Measurements from ENCODE around the gene GUCA1A. TPM values are rescaled to one million over a fixed set of nuclear protein-coding genes. Genes with fewer than 3 reads are reported as not detected.
"Not testable (repeated sequence)": the region's sequence is repeated elsewhere in the genome, so short reads cannot be mapped to it uniquely, and the experiment has no call there.

GUCA1A gene
- total and polyA plus RNA-seq, 12 donors, result not detected

- DNase-seq, result no peak
- WGBS, 2 donors, result 46 to 63% methylated on average over 3 of the region's 3 CpGs
- H3K9me3 ChIP-seq, result no peaks in the 10 kb centered on the region
- TF ChIP-seq, protein P1, sequence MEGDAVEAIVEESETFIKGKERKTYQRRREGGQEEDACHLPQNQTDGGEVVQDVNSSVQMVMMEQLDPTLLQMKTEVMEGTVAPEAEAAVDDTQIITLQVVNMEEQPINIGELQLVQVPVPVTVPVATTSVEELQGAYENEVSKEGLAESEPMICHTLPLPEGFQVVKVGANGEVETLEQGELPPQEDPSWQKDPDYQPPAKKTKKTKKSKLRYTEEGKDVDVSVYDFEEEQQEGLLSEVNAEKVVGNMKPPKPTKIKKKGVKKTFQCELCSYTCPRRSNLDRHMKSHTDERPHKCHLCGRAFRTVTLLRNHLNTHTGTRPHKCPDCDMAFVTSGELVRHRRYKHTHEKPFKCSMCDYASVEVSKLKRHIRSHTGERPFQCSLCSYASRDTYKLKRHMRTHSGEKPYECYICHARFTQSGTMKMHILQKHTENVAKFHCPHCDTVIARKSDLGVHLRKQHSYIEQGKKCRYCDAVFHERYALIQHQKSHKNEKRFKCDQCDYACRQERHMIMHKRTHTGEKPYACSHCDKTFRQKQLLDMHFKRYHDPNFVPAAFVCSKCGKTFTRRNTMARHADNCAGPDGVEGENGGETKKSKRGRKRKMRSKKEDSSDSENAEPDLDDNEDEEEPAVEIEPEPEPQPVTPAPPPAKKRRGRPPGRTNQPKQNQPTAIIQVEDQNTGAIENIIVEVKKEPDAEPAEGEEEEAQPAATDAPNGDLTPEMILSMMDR (IDR thresholded peaks at IDR 0.05), result no peak
- no peaks in the 10 kb centered on the region for H3K36me3 ChIP-seq
- intact Hi-C loops (cut with DNase I), result no loop called here
- H3K4me3 ChIP-seq, result no peak overlapping the region
- H3K27me3 ChIP-seq, result peaks cover 0 to 11% (median 7%) of the 10 kb centered on the region in 7 donors
- peaks cover 0 to under 1% (median 0%) of the 10 kb centered on the region in 9 donors for H3K4me1 ChIP-seq
- no peak overlapping the region for H3K27ac ChIP-seq
- ATAC-seq, result no peak
These were observed 25.1 kb upstream of the GUCA1A start for GRCh38 chr6:42148058-42148457.

DNA sequence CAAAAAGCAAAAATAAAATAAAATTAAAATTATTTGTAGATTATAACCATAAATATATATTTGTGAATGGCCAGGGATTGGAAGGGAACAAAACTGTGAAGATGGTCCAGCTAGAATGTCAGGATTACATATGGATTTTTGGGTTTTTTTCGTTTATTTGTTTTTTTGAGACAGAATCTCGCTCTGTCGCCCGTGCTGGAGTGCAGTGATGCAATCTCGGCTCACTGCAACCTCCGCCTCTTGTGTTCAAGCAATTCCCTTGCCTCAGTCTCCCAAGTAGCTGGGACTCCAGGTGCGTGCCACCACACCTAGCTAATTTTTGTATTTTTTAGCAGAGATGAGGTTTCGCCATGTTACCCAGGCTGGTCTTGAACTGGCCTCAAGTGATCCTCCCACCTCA, 22.9 kb upstream of the GUCA1A start:
- no peak for ATAC-seq
- no peaks in the 10 kb centered on the region for H3K9me3 ChIP-seq
- WGBS, 2 donors, result 90 to 91% methylated on average over 8 of the region's 8 CpGs
- no peaks in the 10 kb centered on the region for H3K36me3 ChIP-seq
- TF ChIP-seq, protein P1 (IDR thresholded peaks at IDR 0.05), result no peak
- no peak for DNase-seq
- H3K4me3 ChIP-seq, result no peak overlapping the region
- H3K27me3 ChIP-seq, result peaks cover 0 to 3% (median 0%) of the 10 kb centered on the region in 7 donors
- no peak overlapping the region for H3K27ac ChIP-seq
- intact Hi-C loops (cut with DNase I), result no loop called here
- no peaks in the 10 kb centered on the region for H3K4me1 ChIP-seq

GRCh38 chr6:42152024-42152423, 21.1 kb upstream of the GUCA1A start:
- 75 to 81% methylated on average over 8 of the region's 8 CpGs for WGBS, 2 donors
- no peak for ATAC-seq
- TF ChIP-seq, protein P1 (IDR thresholded peaks at IDR 0.05), result no peak

DNA sequence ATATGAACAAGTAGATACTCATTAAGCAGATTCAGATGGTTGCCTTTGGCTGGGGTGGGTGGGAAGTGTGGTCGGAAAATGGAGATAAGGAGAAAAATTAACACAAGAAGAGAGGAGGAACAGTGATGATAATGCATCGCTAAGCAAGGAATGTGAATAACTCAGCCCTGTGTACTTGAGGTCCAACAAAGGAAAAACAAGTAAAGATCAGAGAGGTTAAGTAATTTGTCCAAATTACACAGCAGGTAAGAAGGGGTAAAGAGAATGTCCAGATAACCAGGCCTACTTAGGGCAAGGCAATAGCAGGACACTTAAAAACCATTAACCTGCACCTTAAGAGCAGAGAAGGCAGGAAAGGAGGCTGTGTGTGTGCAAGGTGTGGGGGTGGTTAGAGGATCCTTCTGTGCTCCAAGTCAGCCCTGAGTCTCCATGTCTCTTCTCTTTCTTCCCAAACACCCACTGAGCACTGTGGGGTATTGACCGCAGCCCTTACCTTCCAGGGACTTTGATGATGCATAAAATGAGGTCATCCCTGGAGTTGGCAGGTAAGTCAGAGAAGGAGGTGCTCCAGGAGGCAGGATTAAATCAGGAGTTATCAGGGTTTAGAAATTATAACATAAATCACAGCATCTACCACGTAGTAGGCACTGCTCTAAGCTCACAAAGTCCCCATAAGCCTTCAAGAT, 20.5 kb upstream of the GUCA1A start:
- H3K36me3 ChIP-seq; H3K9me3 ChIP-seq; ATAC-seq; H3K4me3 ChIP-seq; H3K27me3 ChIP-seq; intact Hi-C loops (cut with DNase I); H3K4me1 ChIP-seq; DNase-seq; H3K27ac ChIP-seq: not testable (repeated sequence)
- 66 to 78% methylated on average over 3 to 4 of the region's 4 CpGs for WGBS, 2 donors

More at GRCh38 chr6:42152024-42152423, 21.1 kb upstream of the GUCA1A start:
- no peaks in the 10 kb centered on the region for H3K36me3 ChIP-seq
- H3K27ac ChIP-seq, result no peak overlapping the region
- H3K27me3 ChIP-seq, result peaks cover 0 to 3% (median 0%) of the 10 kb centered on the region in 7 donors
- DNase-seq, result no peak
- H3K4me3 ChIP-seq, result no peak overlapping the region
- intact Hi-C loops (cut with DNase I), result no loop called here
- H3K9me3 ChIP-seq, result no peaks in the 10 kb centered on the region
- no peaks in the 10 kb centered on the region for H3K4me1 ChIP-seq

DNA sequence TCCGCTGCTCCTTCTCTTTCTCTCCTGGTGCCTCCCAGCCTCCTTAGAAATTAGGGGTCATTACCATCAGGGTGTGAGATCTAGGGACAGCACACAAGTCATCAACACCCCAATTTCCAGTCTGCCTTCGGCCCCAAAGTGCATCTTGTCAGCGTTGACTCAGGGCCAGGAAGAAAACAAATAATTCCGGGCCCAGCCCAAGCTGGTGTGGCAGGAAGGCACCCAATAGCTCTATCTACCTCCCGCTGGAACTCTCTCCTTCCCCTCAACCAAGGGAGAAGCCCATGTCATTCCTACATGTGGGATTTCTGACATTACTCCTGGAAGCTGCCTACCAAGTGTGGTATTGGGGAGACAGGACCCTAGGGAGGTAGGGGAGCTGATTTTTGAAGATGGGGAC, 19.2 kb upstream of the GUCA1A start:
- intact Hi-C loops (cut with DNase I), result no loop called here
- no peak overlapping the region for H3K27ac ChIP-seq
- H3K36me3 ChIP-seq, result no peaks in the 10 kb centered on the region
- peaks cover 0 to 3% (median 0%) of the 10 kb centered on the region in 7 donors for H3K27me3 ChIP-seq
- ATAC-seq, result no peak
- DNase-seq, result no peak
- no peaks in the 10 kb centered on the region for H3K9me3 ChIP-seq
- no peak overlapping the region for H3K4me3 ChIP-seq
- 75 to 80% methylated on average over 5 of the region's 5 CpGs for WGBS, 2 donors
- TF ChIP-seq, protein P1 (IDR thresholded peaks at IDR 0.05), result no peak
- H3K4me1 ChIP-seq, result peaks cover 0 to 3% (median 0%) of the 10 kb centered on the region in 9 donors
